Endothelial cell of umbilical vein (primary cell): ENCODE results near the gene RESP18. TPM values are rescaled to one million over a fixed set of nuclear protein-coding genes. Genes with fewer than 3 reads are reported as not detected.

Experiments used
- BruUV-seq: library from RNA; stranded (reverse); fragments of 400-500 nt; replicated peaks from 2 replicates; lab custom pipeline; 2021; lab: Mats Ljungman, UMichigan
- CTCF ChIA-PET: fragments of 300-600, 350-600 bp; sonication (Branson Sonifier 250); formaldehyde crosslinking; loops from one replicate; lab custom pipeline; 2021; ENCODE audit warnings: antibody characterized with exemption, inconsistent platforms; lab: Charles Lee
- POLR2A ChIA-PET: fragments of 300-600, 350-600 bp; sonication (Branson Sonifier 250); formaldehyde crosslinking; loops from one replicate; lab custom pipeline; 2021; ENCODE audit warnings: antibody characterized with exemption, inconsistent platforms; lab: Charles Lee
- DNase-seq: peaks from one replicate; pipeline ENCODE4 v3.0.0-alpha.2; 2011; ENCODE audit warnings: low read depth, low spot score
- FAIRE-seq: peaks from 2 replicates; lab custom pipeline; 2011; peaks lifted over from hg19 to GRCh38; lab: Jason Lieb, UNC
- H2AFZ ChIP-seq: 2 replicates; pipeline ENCODE4 v1.6.0; 2012; ENCODE audit warnings: low read depth, low read length, control low read depth, inconsistent platforms
- H3K27ac ChIP-seq: 2 replicates; pipeline ENCODE4 v1.5.1; 2011; ENCODE audit warnings: low read depth, mild to moderate bottlenecking, control low read depth, low read length, moderate library complexity; ENCODE audit not compliant: insufficient read depth
- H3K27me3 ChIP-seq, 2 experiments: 2 replicates each; pipeline versions ENCODE4 v1.6.0 to v1.6.1; 2011; ENCODE audit warnings: low read length in 2 of 2, mixed read lengths in 1 of 2; ENCODE audit not compliant: control insufficient read depth in 2 of 2, insufficient read depth in 2 of 2
- H3K36me3 ChIP-seq, 2 experiments: 2 replicates in 1 of 2; 3 replicates in 1 of 2; pipeline ENCODE4 v1.5.1; 2011; ENCODE audit warnings: low read length in 2 of 2, mild to moderate bottlenecking in 1 of 2, moderate library complexity in 1 of 2; ENCODE audit not compliant: control insufficient read depth in 2 of 2, insufficient read depth in 2 of 2; ENCODE audit errors: extremely low read depth in 1 of 2
- H3K4me1 ChIP-seq: 3 replicates; pipeline ENCODE4 v1.5.1; 2011; ENCODE audit warnings: mild to moderate bottlenecking, low read length; ENCODE audit not compliant: control insufficient read depth, insufficient read depth; ENCODE audit errors: extremely low read depth
- H3K4me2 ChIP-seq: 2 replicates; pipeline ENCODE4 v1.6.1; 2011; ENCODE audit warnings: low read length, control low read depth, mixed read lengths; ENCODE audit not compliant: insufficient read depth
- H3K4me3 ChIP-seq, 3 experiments: fragments of 200-600 bp in 1 of 3; sonication (generic), shearing (Covaris generic) in 1 of 3; replicated peaks in 1 of 3; 2 replicates each; pipeline ENCODE4 v1.5.1; 2011 to 2016; ENCODE audit warnings: control low read depth in 3 of 3, low read length in 3 of 3, mild to moderate bottlenecking in 2 of 3, inconsistent platforms in 1 of 3, low read depth in 1 of 3, moderate library complexity in 1 of 3; ENCODE audit not compliant: insufficient read depth in 1 of 3
- H3K79me2 ChIP-seq: 2 replicates; pipeline ENCODE4 v1.6.0; 2012; ENCODE audit warnings: low read length, inconsistent platforms; ENCODE audit not compliant: control insufficient read depth, insufficient read depth
- H3K9ac ChIP-seq: replicated peaks from 2 replicates; pipeline ENCODE3; 2011; ENCODE audit warnings: low read length, control low read depth; ENCODE audit not compliant: insufficient read depth; ENCODE audit errors: extremely low read depth
- H3K9me1 ChIP-seq: replicated peaks from 3 replicates; pipeline ENCODE4 v1.6.0; 2011; ENCODE audit warnings: mild to moderate bottlenecking, low read length; ENCODE audit not compliant: control insufficient read depth, insufficient read depth; ENCODE audit errors: extremely low read depth
- H3K9me3 ChIP-seq: replicated peaks from 2 replicates; pipeline ENCODE4 v1.5.1; 2012; ENCODE audit warnings: low read length, inconsistent platforms; ENCODE audit not compliant: control insufficient read depth, insufficient read depth
- H4K20me1 ChIP-seq: replicated peaks from 2 replicates; pipeline ENCODE3; 2011; ENCODE audit warnings: mild to moderate bottlenecking, low read length; ENCODE audit not compliant: control insufficient read depth, insufficient read depth; ENCODE audit errors: extremely low read depth
- EZH2 ChIP-seq: IDR thresholded peaks from 2 replicates; pipeline ENCODE4 v1.6.1; 2012; ENCODE audit warnings: borderline replicate concordance, low read depth, mild to moderate bottlenecking, moderate library complexity, low read length, inconsistent platforms; ENCODE audit not compliant: severe bottlenecking
- FOS ChIP-seq: IDR thresholded peaks from 2 replicates; pipeline ENCODE4 v1.6.1; 2011; ENCODE audit warnings: mild to moderate bottlenecking, low read length, moderate library complexity, borderline replicate concordance; ENCODE audit not compliant: insufficient read depth
- GATA2 ChIP-seq: IDR thresholded peaks from 2 replicates; pipeline ENCODE4 v1.7.0; 2011; ENCODE audit warnings: low read depth, mild to moderate bottlenecking, moderate library complexity, mixed read lengths, low read length; ENCODE audit not compliant: insufficient read length, insufficient read depth
- JUN ChIP-seq: IDR thresholded peaks from 2 replicates; pipeline ENCODE4 v1.6.1; 2011; ENCODE audit warnings: borderline replicate concordance, low read depth; ENCODE audit not compliant: insufficient read length, insufficient read depth
- MYC ChIP-seq: IDR thresholded peaks from one replicate; pipeline ENCODE4 v1.6.1; 2011; ENCODE audit warnings: mild to moderate bottlenecking, low read depth, low read length
- POLR2A ChIP-seq: IDR thresholded peaks from 2 replicates; pipeline ENCODE4 v1.6.1; 2012; ENCODE audit warnings: low read depth, mild to moderate bottlenecking, control low read depth, low read length
- POLR2AphosphoS5 ChIP-seq: IDR thresholded peaks from 2 replicates; pipeline ENCODE4 v1.6.1; 2012; ENCODE audit warnings: low read depth, mild to moderate bottlenecking, control low read depth, low read length, moderate library complexity; ENCODE audit not compliant: insufficient read depth
- dilution Hi-C: fragments of 300-500 bp; cut with MboI; formaldehyde crosslinking; loops from one replicate; pipeline ENCODE4 v1.15.0; 2019; ENCODE audit warnings: low sequenced_read_pairs; ENCODE audit not compliant: extremely low pct_ligation_motif_present
- intact Hi-C: fragments of 100-400 bp; cut with micrococcal nuclease; formaldehyde crosslinking; loops from one replicate; pipeline ENCODE4 v1.10.0; 2022
- polyA plus RNA-seq, 4 experiments: library from polyadenylated mRNA; depleted of rRNA in 3 of 4; stranded (reverse) in 3 of 4; unstranded in 1 of 4; fragments of >200 nt; gene quantifications; 2 replicates each; pipeline versions ENCODE4 v1.2.1 to v1.2.3, GENCODE V29; 2011 to 2012; ENCODE audit warnings: missing spikeins in 1 of 4
- total RNA-seq: library from RNA; stranded (reverse); gene quantifications from 2 replicates; pipeline ENCODE4 v1.2.3, GENCODE V29; 2021
- TF ChIP-seq, protein P1 (sequence below), 2 donors: IDR thresholded peaks; 1 replicate in 1 of 2; 2 replicates in 1 of 2; pipeline ENCODE4 v1.5.1; 2011; ENCODE audit warnings: low read length in 2 of 2, mild to moderate bottlenecking in 2 of 2, moderate library complexity in 2 of 2, control low read depth in 1 of 2, inconsistent platforms in 1 of 2, low read depth in 1 of 2; ENCODE audit not compliant: insufficient read depth in 1 of 2; ENCODE audit errors: extremely low read depth in 1 of 2
- TF ChIP-seq, protein P2 (sequence below): IDR thresholded peaks from 2 replicates; pipeline ENCODE4 v1.6.1; 2011; ENCODE audit not compliant: insufficient read depth, insufficient read length

RESP18 gene
- total and polyA plus RNA-seq, 2 donors (not counting 3 experiments of a cell fraction or from before 2014, with no cell fraction given): not detected

DNA sequence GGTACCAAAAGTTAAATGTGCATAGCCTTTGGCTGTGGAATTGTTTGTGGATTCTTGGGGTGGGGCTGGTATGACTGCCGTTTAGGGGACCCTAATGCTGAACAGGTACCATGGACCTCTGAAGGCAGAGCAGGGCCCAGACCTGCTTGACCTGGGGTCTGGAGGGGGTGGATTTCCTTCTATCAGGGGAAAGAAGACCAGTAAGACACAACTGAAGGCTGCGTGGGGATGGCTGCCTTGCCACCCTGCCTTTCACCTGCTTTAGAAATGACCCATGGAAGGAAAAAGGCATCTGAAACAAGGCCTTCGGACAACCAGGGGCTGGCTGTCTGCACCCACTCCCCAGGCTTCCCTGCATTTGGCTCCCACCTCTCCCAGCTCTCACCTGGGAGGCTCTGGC is 17.7 kb upstream of the RESP18 start:
- TF ChIP-seq FOS (no peak), POLR2A (no peak), EZH2 (no peak), GATA2 (no peak), POLR2AphosphoS5 (no peak), MYC (no peak), JUN (no peak)
- TF ChIP-seq, protein P1, sequence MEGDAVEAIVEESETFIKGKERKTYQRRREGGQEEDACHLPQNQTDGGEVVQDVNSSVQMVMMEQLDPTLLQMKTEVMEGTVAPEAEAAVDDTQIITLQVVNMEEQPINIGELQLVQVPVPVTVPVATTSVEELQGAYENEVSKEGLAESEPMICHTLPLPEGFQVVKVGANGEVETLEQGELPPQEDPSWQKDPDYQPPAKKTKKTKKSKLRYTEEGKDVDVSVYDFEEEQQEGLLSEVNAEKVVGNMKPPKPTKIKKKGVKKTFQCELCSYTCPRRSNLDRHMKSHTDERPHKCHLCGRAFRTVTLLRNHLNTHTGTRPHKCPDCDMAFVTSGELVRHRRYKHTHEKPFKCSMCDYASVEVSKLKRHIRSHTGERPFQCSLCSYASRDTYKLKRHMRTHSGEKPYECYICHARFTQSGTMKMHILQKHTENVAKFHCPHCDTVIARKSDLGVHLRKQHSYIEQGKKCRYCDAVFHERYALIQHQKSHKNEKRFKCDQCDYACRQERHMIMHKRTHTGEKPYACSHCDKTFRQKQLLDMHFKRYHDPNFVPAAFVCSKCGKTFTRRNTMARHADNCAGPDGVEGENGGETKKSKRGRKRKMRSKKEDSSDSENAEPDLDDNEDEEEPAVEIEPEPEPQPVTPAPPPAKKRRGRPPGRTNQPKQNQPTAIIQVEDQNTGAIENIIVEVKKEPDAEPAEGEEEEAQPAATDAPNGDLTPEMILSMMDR (IDR thresholded peaks at IDR 0.05; ENCODE audit: extremely low read depth in 1 of 2, insufficient read depth in 1 of 2, low read depth in 1 of 2, low read length in 2 of 2): no peak
- TF ChIP-seq, protein P2, sequence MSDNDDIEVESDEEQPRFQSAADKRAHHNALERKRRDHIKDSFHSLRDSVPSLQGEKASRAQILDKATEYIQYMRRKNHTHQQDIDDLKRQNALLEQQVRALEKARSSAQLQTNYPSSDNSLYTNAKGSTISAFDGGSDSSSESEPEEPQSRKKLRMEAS: no peak
- Histone ChIP-seq H3K4me1 (no peaks in the 10 kb centered on the region), H3K27me3 (peaks cover 0 to 4% of the 10 kb centered on the region in 2 experiments), H3K4me3 (no peak overlapping the region), H3K4me2 (no peak overlapping the region), H3K9me3 (no peaks in the 10 kb centered on the region), H4K20me1 (no peaks in the 10 kb centered on the region), H3K79me2 (no peaks in the 10 kb centered on the region), H2AFZ (no peak overlapping the region), H3K9me1 (no peaks in the 10 kb centered on the region), H3K36me3 (no peaks in the 10 kb centered on the region), H3K27ac (no peak overlapping the region), H3K9ac (no peak overlapping the region)
- dilution Hi-C loops (no loop called here), intact Hi-C loops (no loop called here)
- no peak for FAIRE-seq
- no TSS peak for BruUV-seq
- CTCF ChIA-PET: interaction anchor here (1.3 to 1.4 kb wide), 2 partner anchors 179 to 370 kb away, joined by 4 read pairs; no protein-coding TSS in a partner anchor
- DNase-seq: no peak
- POLR2A ChIA-PET: no interaction called here
